NCI-H526 treated with DMSO at 0.1 percent for 48 hours (cell line): ENCODE results near the gene PHACTR3.

Source experiments
- DNase-seq: peaks from one replicate; lab custom pipeline; 2025; lab: John Stamatoyannopoulos, UW

The PHACTR3 gene

DNA sequence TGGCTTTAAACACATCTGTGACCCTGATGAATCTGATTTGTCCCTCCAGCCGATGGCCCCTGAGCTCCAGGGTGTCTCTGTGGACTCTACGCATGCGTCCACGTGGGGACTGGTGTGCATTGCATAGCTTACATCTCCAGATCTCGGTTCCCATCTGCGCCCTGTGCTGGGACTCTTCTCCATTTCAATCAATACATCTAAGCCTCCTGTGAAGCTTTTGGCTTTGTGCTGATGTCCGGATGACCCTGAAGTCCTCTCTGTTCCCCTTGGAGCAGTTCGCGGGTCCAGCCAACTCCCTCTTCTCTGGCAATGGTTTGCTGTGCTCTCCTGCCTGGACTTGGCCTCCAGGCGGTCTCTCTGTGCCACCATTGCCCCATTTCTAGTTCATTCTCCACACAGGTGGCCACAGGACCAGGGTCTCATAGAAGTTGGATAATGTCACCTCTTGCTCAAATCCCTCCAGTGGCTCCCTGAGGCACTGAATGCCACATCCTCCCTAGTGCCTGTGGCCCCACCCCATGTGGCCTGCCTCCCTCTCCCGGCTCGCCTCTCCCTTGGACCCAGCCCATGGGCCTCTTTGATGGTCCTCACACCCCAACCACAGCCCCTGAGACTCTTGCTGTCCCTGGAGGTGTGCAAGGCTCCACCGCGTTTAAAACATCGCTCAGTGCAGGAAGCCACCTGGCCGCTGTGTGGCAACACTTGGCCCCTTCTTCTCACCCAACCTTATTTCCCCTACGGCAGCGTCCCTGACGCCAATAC, 173.7 kb downstream of the PHACTR3 start:
- DNase-seq = no peak

DNA sequence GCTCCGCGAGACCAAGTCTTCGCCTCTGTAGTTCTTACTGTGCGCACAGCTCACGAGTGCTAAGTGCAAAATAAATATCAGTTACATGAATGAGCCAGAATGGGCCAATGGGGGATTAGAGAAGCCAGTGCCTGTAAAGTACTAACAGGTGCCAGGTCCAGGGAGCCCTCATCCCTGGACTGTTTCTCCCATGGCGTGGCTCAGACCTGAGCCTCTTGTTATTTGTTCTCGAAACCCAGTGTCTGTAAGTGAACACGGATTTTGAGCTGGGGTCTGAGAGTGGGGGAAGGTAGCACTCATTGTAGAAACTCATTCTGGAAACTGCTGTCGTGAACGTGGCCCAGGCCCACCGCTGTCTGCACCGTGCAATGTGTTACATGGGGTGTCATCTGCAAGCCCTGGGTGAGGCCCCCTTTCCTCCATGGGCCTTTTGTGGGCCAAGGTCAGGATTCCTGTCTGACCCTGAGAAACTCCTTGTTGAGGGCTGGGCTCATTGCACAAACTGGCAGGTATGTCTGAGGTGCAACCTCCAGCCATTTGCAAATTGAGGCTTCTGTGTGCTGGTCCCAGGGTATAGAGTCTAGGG, 174.4 kb downstream of the PHACTR3 start:
- DNase-seq = no peak

DNA sequence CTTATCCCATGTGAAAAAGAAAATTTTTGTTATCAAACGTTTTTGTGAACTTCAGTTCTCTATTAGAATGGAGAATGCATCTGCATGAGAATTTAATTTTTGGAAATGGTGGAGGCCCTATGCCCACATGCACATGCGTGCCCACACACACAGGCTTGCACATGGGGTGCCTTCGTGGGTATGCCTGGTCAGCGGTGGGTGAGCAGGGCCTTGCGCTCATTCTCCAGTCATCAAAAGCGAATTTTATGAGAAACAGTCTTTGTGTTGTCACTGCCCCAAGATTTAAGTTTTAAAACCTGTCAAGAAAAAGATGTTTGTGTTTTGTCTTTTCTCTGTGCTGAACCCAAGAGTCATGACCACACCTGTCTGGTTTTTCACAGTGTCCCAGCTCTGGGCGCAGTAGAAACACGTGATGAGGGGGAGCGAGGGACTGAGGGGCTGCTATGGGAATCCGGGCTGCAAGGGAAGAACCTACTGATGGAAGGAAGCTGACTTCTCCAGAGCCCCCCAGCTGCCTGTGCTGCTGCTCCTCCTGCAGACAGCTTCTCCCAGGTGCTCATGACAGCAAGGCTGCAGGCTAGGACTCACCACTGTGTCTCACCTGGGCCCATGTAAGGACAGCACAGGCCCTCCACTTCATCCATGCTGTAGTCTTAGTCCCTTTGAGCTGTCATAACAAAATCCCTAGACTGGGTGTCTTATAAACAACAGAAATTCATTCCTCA, 175.5 kb downstream of the PHACTR3 start:
- DNase-seq = no peak

DNA sequence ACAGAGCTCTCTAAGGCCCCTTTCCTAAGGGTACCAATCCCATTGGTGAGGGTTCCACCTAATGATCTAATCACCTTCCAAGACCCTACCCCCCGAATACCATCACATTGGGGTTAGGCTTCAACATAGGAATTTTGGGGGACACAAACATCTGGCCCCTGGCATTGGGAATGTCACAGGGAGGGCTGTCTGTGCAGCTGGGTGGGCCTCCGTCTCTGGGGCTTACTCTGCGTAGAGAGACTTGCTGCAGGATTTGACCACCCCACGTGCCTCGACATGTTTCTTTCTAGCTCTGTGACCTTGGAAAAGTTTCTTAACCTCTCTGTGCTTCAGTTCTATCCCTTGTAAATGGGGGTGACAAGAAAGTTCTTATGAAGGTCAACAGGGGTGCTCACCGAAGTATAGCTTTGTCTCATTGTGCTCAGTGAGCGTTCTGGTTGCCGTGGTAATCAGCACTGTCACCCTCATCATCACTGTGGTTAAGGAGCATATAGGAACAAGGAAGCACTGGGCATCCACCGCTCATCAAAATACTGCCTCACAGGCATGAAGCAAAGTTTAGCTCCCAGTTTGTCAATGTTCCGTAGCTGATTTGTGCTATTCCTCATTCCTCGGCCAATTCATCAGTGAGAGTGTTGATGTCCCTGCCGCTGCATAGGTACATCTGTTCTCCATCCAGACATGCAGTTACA, 176.3 kb downstream of the PHACTR3 start:
- DNase-seq = no peak

DNA sequence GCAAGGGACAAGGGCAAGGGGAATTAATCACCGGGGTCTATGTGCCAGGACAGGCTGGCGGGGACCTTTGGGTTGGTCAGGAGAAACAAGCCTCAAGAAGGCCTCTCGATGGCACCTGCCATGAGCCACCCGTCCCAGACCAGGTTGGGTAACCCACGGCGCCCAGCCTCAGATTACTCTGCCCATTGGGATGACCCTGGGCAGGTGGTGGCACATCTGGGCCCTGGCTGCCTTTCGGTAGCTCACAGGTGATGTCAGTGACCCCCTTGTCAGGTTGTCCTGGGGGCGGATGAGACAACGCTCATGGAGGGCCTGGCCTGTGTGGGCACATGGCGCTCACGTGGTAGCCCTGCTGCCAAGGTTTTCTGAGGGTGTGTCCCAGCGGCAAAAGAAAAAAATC, 176.9 kb downstream of the PHACTR3 start:
- no peak for DNase-seq

DNA sequence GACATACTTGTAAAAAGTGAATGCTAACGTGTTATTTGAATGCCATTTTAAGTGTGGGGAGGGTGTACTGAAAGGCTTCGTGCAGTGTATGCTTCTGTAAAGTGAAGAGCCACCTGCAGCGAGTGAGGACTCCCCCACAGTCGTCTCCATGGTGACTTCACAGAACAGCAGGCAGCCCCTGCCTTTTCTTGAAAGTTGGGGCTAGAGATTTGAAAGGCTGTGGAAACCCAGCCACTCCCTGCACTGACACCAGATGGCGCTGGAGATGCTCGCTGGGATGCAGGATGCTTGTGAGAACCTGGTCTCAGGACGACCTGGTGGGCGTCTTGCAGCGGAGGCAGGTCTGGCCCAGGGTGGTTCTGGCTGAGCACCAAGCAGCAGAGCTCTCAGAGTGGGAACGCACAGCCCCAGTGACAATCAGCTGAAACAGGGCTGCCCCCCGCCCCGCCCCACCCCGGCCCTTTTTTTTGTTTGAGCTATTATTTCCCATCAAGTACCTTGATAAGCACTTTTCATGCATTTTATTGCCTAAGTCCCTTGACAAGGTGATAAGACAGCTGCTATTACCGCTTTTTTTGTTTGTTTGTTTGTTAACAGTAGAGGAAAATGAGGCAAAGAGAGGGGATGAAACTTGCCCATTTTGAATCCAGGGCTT, 178.8 kb downstream of the PHACTR3 start:
- peak; percentile 23 for DNase-seq

DNA sequence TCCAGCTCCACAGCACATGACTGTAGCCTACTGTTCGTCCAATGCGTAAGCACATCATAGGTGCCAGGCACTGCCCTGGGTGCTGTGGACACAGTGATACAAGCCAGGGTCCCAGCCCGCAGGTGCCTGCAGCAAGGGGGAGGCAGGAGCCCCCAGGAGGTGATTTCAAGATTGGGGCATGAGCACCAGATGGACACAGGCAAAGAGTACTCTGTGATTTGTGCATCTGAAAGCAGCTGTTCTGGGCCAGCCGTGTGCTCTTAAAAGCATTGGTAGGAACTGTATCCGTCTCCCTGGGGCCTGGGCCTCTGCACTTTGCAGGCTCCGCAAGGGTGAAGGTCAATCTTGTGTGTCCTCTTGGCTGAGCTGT, 179.3 kb downstream of the PHACTR3 start:
- no peak for DNase-seq

DNA sequence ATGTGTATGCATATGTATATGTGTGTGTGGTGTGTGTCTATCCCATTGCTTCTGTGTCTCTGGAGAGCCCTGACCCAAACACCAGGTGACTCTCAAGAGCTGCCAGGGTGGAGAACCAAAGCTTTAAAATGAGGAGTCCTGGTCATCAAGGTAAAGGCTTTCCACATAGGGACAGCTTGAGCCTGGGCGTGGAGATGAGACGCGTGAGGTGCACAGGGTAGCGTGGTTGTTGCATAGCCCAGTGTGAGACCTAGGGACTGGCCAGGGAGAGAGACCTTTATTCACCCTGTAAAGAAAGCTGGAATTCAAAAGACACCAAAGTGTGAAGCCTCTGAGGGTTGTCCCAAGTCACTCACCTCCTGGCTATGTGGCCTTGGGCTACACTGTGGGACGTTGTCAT, 180.0 kb downstream of the PHACTR3 start:
- no peak for DNase-seq

DNA sequence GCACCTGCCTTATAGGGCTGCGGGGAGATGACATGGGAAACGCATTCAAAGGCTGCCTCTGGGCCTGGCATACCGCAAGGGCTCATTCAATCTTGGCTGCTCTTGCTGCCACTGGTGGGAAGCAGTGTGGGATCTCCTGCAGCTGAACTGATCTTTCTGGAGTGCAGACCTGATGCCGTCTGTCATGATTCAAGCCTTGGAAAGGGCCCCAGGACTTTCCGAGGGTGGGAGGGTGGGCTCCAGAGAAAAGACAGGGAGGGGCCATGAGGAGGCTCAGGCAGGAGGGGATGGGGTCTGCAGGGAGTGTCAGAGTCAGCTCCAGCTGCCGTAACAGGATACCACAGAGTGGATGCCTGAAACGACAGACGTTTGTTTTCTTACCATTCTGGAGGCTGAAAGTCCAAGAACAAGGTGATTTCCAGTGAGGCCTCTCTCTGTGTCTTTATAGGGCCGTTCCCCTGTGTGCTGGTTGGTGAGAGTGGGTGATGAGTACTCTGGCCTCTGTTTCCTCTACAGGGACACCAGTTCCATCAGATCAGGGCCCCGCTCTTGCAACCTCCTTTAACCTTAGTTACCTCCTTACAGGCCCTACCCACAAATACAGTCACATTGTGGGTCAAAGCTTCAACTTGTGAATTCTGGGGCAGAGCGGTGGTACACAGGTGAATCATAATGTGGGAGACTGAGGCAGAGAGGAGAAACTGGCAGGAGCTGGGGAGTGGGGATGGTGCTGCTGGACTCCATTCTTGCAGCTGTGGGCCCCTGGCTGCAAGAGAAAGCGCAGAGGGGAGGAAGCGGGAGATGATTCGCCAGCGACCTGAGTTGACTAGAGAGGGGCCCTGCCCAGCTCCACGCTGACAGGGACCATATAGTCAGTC, 180.7 kb downstream of the PHACTR3 start:
- DNase-seq = no peak

DNA sequence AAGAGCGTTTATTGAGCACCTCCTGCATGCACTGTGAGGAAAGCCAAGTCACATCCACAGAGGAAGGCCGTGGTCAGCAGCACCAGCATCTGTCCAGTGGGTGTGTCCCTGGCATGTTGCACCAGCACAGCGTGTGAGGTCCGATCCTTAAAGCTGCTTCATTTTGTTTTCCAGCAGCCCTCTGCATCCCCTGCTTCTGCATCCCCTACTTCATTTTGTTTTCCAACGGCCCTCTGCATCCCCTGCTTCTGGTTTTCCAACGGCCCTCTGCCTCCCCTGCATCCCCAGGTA, 181.3 kb downstream of the PHACTR3 start:
- DNase-seq = no peak

DNA sequence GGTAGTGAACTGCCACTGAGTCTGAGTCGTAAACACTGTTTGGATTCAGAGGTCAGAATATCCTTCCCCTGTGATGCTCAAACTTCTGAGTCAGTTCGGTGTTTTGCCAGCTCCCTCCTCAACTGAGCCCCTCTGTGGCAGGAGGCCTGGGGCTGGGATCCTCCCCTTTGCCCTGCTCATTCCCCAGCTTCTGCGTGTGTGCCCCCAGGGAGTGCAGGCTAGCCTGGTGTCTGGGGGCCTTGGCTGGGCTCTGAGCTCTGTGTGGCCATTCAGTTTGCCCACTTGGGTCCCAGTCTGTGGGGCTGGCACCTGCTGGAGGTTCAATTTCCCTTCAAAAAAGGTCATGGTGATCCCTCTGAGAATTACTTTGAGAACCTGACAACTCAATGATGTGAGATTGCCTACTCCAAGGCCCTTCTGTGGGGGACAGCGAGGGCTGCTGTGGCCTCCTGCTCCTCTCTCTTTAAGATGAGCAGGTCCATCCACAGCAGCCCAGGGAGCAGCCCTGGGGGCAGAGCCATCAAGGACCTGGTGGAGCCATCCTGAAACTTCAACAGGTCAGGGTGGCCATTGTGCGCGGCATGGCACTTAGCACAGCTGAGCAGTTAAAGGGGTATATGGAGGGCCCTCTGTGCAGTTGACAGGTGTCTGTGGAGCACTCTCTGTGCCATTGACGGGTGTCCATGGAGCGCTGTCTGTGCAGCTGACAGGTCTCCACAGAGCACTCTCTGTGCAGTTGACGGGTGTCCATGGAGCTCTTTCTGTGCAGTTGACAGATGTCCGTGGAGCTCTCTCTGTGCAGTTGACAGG, 181.9 kb downstream of the PHACTR3 start:
- no peak for DNase-seq

DNA sequence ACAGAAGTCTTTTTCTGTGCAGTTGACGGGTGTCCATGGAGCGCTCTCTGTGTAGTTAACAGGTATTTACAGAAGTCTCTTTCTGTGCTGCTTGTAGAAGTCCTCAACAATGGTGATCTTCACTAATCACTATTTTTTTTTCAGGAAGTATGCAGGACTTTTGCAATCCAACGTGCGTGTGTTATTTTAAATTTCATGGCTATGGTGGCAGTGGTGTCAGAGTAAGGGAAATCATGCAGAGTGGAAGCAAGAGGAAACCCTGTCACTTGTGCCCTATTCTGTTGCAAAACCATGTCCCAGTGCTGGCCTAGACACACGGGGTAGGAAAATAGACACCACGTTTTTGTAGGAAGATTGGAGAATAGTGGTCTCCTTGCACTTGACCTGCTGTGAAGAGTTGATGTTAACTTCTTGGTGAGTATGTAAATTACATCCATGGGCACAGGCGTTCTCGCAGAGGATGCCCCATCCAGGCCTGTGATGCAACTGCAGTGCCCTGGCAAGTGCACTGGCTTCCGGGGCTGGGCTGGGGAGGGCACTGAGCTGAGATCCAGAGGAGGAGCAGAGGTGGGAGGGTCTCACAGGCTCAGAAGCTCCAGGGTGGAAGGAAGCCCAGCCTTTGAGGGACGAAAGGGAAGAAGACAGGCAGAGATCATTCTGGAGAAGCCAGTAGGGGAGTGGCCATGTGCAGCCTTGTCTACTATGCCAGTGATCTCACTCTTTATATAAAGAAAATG, 182.6 kb downstream of the PHACTR3 start:
- no peak for DNase-seq

DNA sequence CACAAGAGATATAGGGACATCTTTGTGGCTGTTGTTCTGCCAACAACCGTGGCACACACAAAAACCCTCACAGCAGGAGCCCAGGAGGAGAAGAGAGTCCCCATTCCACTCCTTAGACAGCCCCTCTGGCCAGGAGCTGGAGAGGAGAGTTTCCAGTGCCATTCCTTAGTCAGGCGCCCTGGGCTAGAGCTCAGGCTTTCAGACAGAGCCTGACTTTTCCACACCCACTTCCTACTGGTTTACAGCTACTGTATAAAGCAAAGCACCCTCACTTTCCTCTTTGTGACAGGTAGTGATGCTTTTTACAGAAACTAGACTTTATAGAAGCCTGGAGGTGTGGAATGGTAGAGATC, 183.2 kb downstream of the PHACTR3 start:
- no peak for DNase-seq

DNA sequence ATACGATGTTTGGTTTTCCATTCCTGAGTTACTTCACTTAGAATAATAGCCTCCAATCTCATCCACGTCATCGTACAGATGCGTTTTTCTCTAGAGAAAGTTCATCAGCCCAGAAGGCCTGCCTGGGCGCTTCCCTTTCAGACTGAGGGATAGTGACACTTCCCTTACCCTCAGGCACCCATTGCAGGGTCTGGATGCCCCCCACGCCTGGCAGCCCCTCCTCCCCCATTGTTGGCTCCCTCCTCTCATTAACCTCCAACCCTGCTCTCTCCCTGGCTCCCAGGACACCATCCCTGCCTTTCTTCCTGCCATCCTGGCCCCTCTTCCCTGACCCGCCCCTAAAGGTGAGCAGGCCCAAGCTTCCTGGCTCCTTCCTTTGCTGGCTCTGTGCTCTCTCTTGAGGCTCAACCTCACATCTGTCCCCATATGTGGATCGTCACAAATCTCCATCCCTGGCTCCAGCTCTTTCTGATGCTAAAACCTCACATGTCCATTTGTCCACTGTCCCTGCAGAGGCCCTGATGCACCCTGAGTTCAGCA, 183.9 kb downstream of the PHACTR3 start:
- DNase-seq = no peak

DNA sequence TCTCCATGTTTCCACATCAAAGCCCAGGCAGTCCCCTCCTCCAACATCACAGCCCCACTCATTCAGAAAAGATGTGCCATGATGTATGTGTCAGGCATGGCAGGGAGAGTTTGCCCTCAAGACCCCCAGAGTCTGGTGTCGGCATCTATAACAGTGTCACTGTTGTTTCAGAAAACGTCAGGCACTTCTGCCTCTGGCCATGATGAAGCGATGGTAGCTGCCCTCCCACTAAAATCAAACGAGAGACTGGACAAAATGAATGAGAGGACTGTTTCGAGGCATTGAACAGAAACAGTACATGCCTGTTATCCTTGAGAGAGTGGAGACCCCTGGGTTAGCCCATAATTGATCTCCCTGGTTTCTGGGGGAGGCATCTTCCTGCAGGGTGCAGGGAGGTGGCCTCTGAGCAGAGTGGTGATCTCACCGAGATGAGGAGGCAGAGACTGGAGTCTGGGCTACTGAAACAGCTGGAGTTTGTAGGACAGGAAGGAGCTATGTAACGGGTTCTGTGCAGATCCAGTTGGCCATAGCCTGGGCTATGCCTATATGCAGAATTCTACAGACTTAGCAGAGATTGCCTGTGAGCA, 184.6 kb downstream of the PHACTR3 start:
- DNase-seq = no peak

DNA sequence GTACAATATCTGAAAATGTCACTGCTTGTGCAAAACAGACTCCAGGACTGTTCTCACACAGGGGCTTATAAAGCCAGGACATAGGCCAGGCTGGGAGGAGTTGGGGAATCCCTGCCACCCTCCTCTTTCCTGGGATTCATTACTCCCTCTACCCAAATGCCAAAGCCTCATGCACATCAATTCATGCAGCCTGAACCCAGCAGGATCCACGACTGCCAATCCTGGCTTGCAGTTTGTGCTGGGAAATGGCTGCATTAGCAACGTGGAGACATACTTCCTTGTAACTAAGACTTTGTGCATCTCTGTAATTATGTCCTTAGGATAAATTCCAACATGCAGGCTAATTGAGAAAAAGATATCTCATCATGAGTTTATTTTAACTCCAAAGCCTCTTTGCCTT, 185.3 kb downstream of the PHACTR3 start:
- no peak for DNase-seq

DNA sequence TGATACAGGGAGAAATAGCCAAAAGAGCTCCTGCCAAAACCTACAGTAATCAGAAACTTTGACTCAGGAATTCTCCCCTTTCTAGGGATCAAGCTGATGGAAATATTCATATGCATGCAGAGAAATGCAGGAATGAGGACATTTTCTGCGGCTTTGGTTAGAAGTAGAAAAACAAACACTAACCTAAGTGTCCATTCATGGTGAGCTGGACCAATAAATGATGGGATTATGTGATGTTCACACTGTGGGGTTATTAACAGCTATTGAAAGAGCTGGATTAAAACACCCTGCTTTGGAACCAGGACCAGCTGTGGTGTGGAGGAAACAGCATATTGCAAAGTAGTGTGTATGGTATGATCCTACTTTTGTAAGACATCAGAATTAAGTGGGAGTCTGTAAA, 186.0 kb downstream of the PHACTR3 start:
- no peak for DNase-seq

DNA sequence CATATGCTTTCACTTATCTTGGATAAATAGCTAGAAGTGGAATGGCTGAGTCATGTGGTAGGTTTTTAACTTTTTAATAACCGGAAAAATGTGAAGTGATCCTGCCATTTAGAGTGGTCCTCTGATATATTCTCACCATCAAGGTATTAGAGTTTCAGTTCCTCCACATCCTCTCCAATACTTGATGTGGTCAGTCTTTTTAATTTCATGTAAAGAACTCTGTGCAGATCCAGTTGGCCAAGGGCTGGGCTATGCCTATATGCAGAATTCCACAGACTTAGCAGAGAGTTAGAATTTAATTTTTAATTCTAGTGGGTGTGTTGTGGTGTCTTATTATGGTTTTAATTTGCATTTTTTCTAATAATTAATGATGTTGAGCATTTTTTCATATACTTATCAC, 188.0 kb downstream of the PHACTR3 start:
- DNase-seq = no peak

DNA sequence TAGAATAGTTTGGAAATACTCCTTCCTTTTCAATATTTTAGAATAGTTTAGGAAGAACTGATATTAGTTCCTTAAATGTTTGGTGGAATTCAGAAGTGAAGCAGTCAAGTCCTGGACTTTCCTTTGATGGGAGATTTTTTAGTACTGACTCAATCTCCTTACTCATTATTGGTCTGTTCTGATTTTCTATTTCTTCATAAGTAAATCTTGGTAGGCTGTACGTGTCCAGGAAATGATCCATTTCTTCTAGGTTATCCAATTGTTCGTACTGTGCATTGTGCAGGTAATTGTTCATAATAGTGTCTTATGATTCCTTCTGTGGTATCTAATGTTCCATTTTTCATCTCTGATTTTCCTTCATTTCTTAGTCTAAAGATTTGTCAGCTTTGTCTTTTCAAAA, 190.2 kb downstream of the PHACTR3 start:
- DNase-seq = no peak
